NB4 (cell line): Measurements from ENCODE around the gene DCDC2.

ENCODE experiments used
- DNase-seq: peaks from one replicate; pipeline ENCODE4 v3.0.0; 2010; ENCODE audit warnings: low read depth
- H3K4me3 ChIP-seq: one replicate; pipeline ENCODE4 v1.5.1; 2011; ENCODE audit warnings: mild to moderate bottlenecking, low read depth, low read length, moderate library complexity
- MYC ChIP-seq: IDR thresholded peaks from 2 replicates; pipeline ENCODE4 v1.6.1; 2011; ENCODE audit warnings: low read depth, low read length
- POLR2A ChIP-seq: IDR thresholded peaks from 2 replicates; pipeline ENCODE4 v1.6.1; 2011; ENCODE audit warnings: mild to moderate bottlenecking; ENCODE audit not compliant: insufficient read length; ENCODE audit errors: extremely low read depth
- TF ChIP-seq, protein P1 (sequence below): IDR thresholded peaks from 2 replicates; pipeline ENCODE4 v1.6.1; 2011; ENCODE audit warnings: low read depth, low read length
- TF ChIP-seq, protein P2 (sequence below): IDR thresholded peaks from one replicate; pipeline ENCODE4 v1.5.1; 2012; ENCODE audit warnings: low read depth, low read length

Gene DCDC2

DNA sequence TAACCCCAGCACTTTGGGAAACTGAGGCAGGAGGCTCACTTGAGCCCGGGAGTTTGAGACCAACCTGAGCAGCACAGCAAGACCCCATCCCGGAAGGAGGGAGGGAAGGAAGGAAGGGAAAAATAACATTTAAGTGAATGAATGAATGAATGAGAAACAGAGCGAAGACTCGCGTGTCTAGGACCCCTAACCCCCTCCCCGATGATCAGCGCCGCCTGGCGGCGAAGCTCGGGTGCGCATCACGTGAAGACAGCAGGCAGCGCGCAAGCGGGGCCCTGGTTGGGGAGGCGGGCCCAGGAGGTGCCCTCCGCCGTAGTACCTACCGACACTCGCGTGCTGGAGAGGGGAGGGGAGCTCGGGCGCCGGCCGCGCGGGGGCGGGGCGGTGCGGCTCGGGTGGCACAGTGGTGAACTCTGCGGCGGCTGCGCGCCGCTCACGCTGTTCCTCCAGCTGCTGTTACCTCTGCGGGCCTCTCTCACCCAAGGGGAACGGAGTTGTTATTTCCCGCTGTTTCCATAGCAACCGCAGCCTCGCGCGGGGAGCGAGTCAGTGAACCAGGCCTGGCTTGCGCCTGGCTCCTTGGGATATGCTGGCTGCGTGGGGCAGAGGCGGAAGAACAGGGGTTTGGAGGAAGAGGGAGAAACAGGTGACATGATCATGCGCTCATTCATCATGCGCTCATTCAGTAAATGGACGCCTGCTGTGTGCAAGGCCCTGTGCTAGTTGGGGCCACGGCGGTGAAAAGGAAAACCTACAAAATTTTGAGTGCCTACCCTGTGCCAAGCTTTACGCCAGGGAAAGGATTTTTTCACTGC lies 2.0 kb upstream of the DCDC2 start:
- TF ChIP-seq, protein P1, sequence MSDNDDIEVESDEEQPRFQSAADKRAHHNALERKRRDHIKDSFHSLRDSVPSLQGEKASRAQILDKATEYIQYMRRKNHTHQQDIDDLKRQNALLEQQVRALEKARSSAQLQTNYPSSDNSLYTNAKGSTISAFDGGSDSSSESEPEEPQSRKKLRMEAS: no peak
- TF ChIP-seq MYC (no peak), POLR2A (no peak)
- TF ChIP-seq, protein P2, sequence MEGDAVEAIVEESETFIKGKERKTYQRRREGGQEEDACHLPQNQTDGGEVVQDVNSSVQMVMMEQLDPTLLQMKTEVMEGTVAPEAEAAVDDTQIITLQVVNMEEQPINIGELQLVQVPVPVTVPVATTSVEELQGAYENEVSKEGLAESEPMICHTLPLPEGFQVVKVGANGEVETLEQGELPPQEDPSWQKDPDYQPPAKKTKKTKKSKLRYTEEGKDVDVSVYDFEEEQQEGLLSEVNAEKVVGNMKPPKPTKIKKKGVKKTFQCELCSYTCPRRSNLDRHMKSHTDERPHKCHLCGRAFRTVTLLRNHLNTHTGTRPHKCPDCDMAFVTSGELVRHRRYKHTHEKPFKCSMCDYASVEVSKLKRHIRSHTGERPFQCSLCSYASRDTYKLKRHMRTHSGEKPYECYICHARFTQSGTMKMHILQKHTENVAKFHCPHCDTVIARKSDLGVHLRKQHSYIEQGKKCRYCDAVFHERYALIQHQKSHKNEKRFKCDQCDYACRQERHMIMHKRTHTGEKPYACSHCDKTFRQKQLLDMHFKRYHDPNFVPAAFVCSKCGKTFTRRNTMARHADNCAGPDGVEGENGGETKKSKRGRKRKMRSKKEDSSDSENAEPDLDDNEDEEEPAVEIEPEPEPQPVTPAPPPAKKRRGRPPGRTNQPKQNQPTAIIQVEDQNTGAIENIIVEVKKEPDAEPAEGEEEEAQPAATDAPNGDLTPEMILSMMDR: peak; percentile 68
- H3K4me3 ChIP-seq: peak overlapping the region; percentile 22
- peak; percentile 79 for DNase-seq

- TF ChIP-seq, protein P1: no peak
- TF ChIP-seq MYC: no peak
- no peak for TF ChIP-seq POLR2A
- TF ChIP-seq, protein P2: no peak
- peak; percentile 5 for DNase-seq
- H3K4me3 ChIP-seq: no peak overlapping the region
Observed at GRCh38 chr6:24358219-24358821, 461 bp upstream of the DCDC2 start.

GRCh38 chr6:24356310-24356973 lies 1.4 kb downstream of the DCDC2 start:
- no peak overlapping the region for H3K4me3 ChIP-seq
- no peak for DNase-seq
- TF ChIP-seq, protein P1: no peak
- TF ChIP-seq POLR2A: no peak
- TF ChIP-seq MYC: no peak

- H3K4me3 ChIP-seq: no peak overlapping the region
- no peak for DNase-seq
- TF ChIP-seq, protein P2: no peak
- TF ChIP-seq POLR2A (no peak), MYC (no peak)
- TF ChIP-seq, protein P1: no peak
Observed at GRCh38 chr6:24355393-24355792, 2.5 kb downstream of the DCDC2 start.

DNA sequence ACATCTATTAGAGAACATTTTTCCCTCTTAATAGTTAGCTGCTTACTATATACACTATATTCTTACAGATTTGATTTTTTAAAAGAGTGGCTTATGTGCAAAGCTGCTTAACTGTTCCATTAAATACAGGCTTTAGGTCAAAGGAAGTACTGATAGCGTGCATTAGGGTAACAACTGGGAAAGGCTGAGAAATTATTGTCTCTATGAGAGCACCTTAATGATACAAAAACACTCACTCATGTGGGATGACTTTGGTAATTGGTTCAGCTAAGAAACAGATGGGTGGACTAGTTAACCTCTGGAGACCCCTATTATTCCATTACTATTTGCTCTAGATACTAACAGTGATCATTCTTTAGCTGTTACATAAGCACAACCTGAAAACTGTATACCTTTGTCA lies 4.0 kb downstream of the DCDC2 start:
- no peak for TF ChIP-seq MYC
- TF ChIP-seq POLR2A: no peak
- TF ChIP-seq, protein P2: no peak
- TF ChIP-seq, protein P1: no peak
- DNase-seq: no peak
- no peak overlapping the region for H3K4me3 ChIP-seq

DNA sequence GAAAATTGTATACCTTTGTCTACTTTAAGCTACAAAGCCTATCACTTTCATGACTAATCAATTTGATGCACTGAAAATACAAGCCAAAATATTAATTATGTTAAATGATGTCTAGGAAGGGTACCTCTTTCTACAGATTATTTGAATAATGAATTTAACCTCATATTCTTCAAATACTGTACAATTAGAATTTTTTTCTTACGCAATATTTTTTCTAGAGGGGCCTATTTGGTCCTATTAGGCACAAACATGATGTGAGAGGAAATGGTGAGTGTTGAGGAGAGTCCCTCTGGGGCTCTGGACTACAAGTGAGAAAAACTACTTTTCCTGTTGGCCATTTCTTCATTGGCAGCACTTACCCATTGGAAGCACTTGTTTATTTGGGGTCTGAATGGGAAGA lies 5.4 kb downstream of the DCDC2 start:
- no peak overlapping the region for H3K4me3 ChIP-seq
- no peak for DNase-seq
- TF ChIP-seq POLR2A: no peak
